Measurements from ENCODE around the gene GFY. TPM values are rescaled to one million over a fixed set of nuclear protein-coding genes. Genes with fewer than 3 reads are reported as not detected.
"Not testable (repeated sequence)": the region's sequence is repeated elsewhere in the genome, so short reads cannot be mapped to it uniquely, and the experiment has no call there.

GFY gene
- total RNA-seq, 2 experiments from 2014 or later: not detected

GRCh38 chr19:49469828-49470614, 44.8 kb downstream of the GFY start:
- Mint-ChIP-seq H3K9me3 (no peaks in the 10 kb centered on the region), H3K27ac (peak overlapping the region; percentile 84), H3K4me1 (ENCODE audit: low read depth) (peaks cover 51% of the 10 kb centered on the region), H3K36me3 (ENCODE audit: low read depth) (peaks cover 7% of the 10 kb centered on the region), H3K27me3 (ENCODE audit: low read depth) (no peaks in the 10 kb centered on the region), H3K4me3 (peak overlapping the region; percentile 29)
- DNase-seq: peak; percentile 90
- CTCF ChIA-PET: interaction anchor here (0.8 to 2.7 kb wide), 16 partner anchors 9 to 356 kb away, joined by 3 to 18 read pairs (median 4); partner anchors contain the start of genes ALDH16A1, LIN7B, PIH1D1 and PTH2
- intact Hi-C loops (cut with micrococcal nuclease): loop anchor here (1.0 to 2.0 kb wide), 6 partner anchors 17 to 244 kb away; partner anchors contain the start of genes ALDH16A1 and KASH5

DNA sequence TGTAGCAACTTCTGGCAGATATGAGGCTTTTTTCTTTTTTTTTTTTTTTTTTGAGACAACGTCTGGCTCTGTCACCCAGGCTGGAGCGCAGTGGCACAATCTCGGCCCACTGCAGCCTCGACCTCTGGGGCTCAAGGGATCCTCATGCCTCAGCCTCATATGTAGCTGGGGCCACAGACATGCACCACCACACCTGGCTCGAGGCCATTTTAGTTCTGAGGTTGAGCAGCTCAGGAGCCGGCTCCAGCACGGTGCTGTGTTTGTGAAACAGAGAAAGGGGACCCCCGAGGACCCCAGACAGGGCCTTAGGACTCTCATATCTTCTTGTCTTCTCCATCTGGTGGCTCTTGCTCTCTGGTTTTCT, 45.4 kb downstream of the GFY start:
- peaks cover 7% of the 10 kb centered on the region for H3K36me3 Mint-ChIP-seq (ENCODE audit: low read depth)
- peak overlapping the region; percentile 29 for H3K4me3 Mint-ChIP-seq
- DNase-seq: no peak
- CTCF ChIA-PET: interaction anchor here (0.7 to 2.7 kb wide), 16 partner anchors 8 to 357 kb away, joined by 3 to 18 read pairs (median 4); partner anchors contain the start of genes ALDH16A1, LIN7B, PIH1D1 and PTH2
- intact Hi-C loops (cut with micrococcal nuclease): loop anchor here (1.0 to 2.0 kb wide), 5 partner anchors 17 to 204 kb away; partner anchors contain the start of genes ALDH16A1 and KASH5
- peaks cover 52% of the 10 kb centered on the region for H3K4me1 Mint-ChIP-seq (ENCODE audit: low read depth)
- no peaks in the 10 kb centered on the region for H3K9me3 Mint-ChIP-seq
- no peaks in the 10 kb centered on the region for H3K27me3 Mint-ChIP-seq (ENCODE audit: low read depth)
- H3K27ac Mint-ChIP-seq: peak overlapping the region; percentile 84

DNA sequence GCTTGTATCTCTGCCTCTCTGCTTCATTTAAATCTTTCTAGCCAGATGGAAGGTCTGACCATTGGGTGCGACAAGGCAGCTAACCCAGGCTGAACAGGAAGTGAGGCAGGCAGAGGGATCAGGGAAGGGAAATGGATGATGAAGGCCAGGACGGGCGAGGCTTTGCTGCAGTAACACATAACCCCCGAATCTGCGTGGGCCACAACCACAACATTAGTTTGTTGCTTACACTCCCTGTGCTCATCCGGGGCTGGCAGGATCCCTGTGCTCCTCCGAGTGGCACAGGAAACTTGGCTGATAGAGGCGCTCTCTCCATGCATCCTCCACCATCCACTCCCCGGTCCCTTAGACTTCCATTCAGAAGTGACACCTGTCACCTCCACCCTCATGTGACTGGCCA, 47.7 kb downstream of the GFY start:
- Mint-ChIP-seq H3K9me3 (no peaks in the 10 kb centered on the region), H3K4me1 (ENCODE audit: low read depth) (peaks cover 69% of the 10 kb centered on the region), H3K36me3 (ENCODE audit: low read depth) (peaks cover 12% of the 10 kb centered on the region), H3K27ac (peak overlapping the region; percentile 95), H3K27me3 (ENCODE audit: low read depth) (no peaks in the 10 kb centered on the region), H3K4me3 (peak overlapping the region; percentile 88)
- CTCF ChIA-PET: interaction anchor here (0.5 to 2.2 kb wide), 22 partner anchors 12 to 207 kb away, joined by 3 to 13 read pairs (median 4); partner anchors contain the start of genes ALDH16A1, PIH1D1 and PRRG2
- intact Hi-C loops (cut with micrococcal nuclease): loop anchor here (1.0 kb wide), 1 partner anchor 247 kb away; no protein-coding TSS in a partner anchor
- DNase-seq: peak; percentile 37

GRCh38 chr19:49473501-49473867, 48.3 kb downstream of the GFY start:
- not testable (repeated sequence) for H3K9me3 Mint-ChIP-seq
- peaks cover 68% of the 10 kb centered on the region for H3K4me1 Mint-ChIP-seq (ENCODE audit: low read depth)
- intact Hi-C loops (cut with micrococcal nuclease): loop anchor here (1.0 kb wide), 1 partner anchor 247 kb away; no protein-coding TSS in a partner anchor

GRCh38 chr19:49473868-49474541, 48.8 kb downstream of the GFY start, which contains the start of gene FLT3LG:
Gene FLT3LG, plus strand, starts transcription at chr19:49474215. Its CDS starts 425 bp downstream, at chr19:49474640.
- no peaks in the 10 kb centered on the region for H3K27me3 Mint-ChIP-seq (ENCODE audit: low read depth)
- CTCF ChIA-PET: interaction anchor here (0.6 to 2.2 kb wide), 22 partner anchors 14 to 502 kb away, joined by 3 to 13 read pairs (median 4); partner anchors contain the start of genes ALDH16A1, CD37, PIH1D1 and PRRG2
- H3K9me3 Mint-ChIP-seq: no peaks in the 10 kb centered on the region
- intact Hi-C loops (cut with micrococcal nuclease): loop anchor here (1.0 to 2.0 kb wide), 6 partner anchors 31 to 248 kb away; partner anchors contain the start of gene CD37
- peak within 1 kb of the TSS; percentile 95 for H3K27ac Mint-ChIP-seq
- peak within 1 kb of the TSS; percentile 88 for H3K4me3 Mint-ChIP-seq
- DNase-seq: peak; percentile 89
- H3K4me1 Mint-ChIP-seq (ENCODE audit: low read depth): peaks cover 65% of the 10 kb centered on the region
- H3K36me3 Mint-ChIP-seq (ENCODE audit: low read depth): peaks cover 11% of the 10 kb centered on the region

More at GRCh38 chr19:49473501-49473867, 48.3 kb downstream of the GFY start:
- not testable (repeated sequence) for DNase-seq; H3K27me3 Mint-ChIP-seq (ENCODE audit: low read depth)
- peaks cover 12% of the 10 kb centered on the region for H3K36me3 Mint-ChIP-seq (ENCODE audit: low read depth)
- H3K4me3 Mint-ChIP-seq: peak overlapping the region; percentile 88
- H3K27ac Mint-ChIP-seq: peak overlapping the region; percentile 95
- CTCF ChIA-PET: interaction anchor here (0.6 to 2.2 kb wide), 23 partner anchors 14 to 502 kb away, joined by 3 to 13 read pairs (median 4); partner anchors contain the start of genes ALDH16A1, CD37, PIH1D1 and PRRG2

GRCh38 chr19:49474542-49474924, 49.3 kb downstream of the GFY start:
- Mint-ChIP-seq H3K27me3 (ENCODE audit: low read depth) (no peaks in the 10 kb centered on the region), H3K36me3 (ENCODE audit: low read depth) (peaks cover 9% of the 10 kb centered on the region), H3K27ac (peak overlapping the region; percentile 95), H3K9me3 (no peaks in the 10 kb centered on the region), H3K4me3 (peak overlapping the region; percentile 88), H3K4me1 (ENCODE audit: low read depth) (peaks cover 61% of the 10 kb centered on the region)
- no peak for DNase-seq
- intact Hi-C loops (cut with micrococcal nuclease): loop anchor here (1.0 to 2.0 kb wide), 5 partner anchors 31 to 204 kb away; partner anchors contain the start of gene CD37
- CTCF ChIA-PET: interaction anchor here (0.6 kb wide), 2 partner anchors 72 to 153 kb away, joined by 4 read pairs; no protein-coding TSS in a partner anchor

DNA sequence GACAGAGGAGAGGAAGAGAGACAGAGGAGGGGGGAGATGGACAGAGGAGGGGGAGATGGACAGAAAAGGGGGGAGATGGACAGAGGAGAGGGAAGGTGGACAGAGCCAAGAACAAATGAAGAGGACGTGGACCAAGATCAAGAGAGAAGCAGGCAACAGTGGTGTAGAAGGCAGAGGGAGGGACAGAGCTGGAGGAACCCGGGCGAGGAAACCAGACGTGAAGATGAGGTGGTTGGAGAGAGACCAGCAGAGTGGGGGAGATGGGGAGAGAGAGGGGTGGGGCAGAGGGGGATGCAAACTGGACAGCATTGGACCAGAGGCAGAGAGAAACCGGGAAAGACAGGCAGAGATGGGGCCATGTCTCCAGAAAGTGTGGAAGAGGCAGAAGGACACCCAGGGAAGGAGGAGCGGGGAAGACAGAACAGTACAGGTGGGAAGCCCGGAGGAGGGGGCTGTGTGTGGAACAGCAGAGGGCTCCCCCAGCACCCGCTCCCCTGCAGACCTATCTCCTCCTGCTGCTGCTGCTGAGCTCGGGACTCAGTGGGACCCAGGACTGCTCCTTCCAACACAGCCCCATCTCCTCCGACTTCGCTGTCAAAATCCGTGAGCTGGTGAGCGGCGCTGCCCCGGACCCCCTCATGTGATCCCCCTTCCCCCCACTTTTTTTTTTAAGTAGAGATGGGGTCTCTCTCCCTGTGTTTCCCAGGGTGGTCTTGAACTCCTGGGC, 50.2 kb downstream of the GFY start:
- CTCF ChIA-PET: interaction anchor here (0.6 to 2.7 kb wide), 12 partner anchors 10 to 203 kb away, joined by 3 to 17 read pairs (median 4); partner anchors contain the start of genes KASH5, PIH1D1 and RPL13A
- no peaks in the 10 kb centered on the region for H3K9me3 Mint-ChIP-seq
- H3K27me3 Mint-ChIP-seq (ENCODE audit: low read depth): no peaks in the 10 kb centered on the region
- peaks cover 59% of the 10 kb centered on the region for H3K4me1 Mint-ChIP-seq (ENCODE audit: low read depth)
- DNase-seq: peak; percentile 52
- intact Hi-C loops (cut with micrococcal nuclease): loop anchor here (2.0 kb wide), 1 partner anchor 141 kb away; the partner anchor contains the start of gene CD37
- peak overlapping the region; percentile 95 for H3K27ac Mint-ChIP-seq
- H3K36me3 Mint-ChIP-seq (ENCODE audit: low read depth): peaks cover 9% of the 10 kb centered on the region
- H3K4me3 Mint-ChIP-seq: peak overlapping the region; percentile 88

DNA sequence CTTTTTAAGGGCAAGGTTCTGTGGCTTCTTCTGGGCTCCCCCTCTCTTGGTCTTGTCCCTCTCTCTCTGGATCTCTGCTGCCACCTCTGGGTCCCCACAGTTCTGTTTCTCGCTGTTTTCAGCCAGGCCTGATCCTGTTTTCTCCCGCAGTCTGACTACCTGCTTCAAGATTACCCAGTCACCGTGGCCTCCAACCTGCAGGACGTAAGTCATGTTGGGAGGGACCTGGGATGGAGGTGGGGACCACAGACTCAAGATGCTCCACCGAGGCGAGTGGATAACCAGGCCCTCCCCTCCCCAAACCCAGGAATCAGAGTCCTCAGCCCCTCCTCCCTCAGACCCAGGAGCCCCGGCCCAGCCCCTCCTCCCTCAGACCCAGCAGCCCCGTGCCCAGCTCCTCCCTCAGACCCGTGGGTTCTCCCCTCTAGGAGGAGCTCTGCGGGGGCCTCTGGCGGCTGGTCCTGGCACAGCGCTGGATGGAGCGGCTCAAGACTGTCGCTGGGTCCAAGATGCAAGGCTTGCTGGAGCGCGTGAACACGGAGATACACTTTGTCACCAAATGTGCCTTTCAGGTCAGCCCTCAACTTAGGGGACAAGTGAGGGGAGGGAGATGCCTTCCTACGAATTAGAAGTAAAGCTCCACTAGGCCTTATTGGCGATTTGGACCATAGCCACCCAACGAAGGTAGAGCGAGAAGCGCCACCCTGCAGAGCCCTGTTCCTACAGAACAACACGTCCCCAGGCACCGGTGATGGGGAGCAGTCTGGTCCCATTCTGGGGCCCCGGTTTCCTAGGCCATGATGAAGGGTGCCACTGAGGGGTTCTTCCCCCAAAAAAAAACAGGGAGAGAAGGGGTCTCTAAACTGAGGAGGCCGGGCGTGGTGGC, 51.0 kb downstream of the GFY start:
- Mint-ChIP-seq H3K27ac (peak overlapping the region; percentile 95), H3K9me3 (no peaks in the 10 kb centered on the region), H3K4me1 (ENCODE audit: low read depth) (peaks cover 54% of the 10 kb centered on the region), H3K4me3 (peak overlapping the region; percentile 88), H3K36me3 (ENCODE audit: low read depth) (peaks cover 9% of the 10 kb centered on the region), H3K27me3 (ENCODE audit: low read depth) (no peaks in the 10 kb centered on the region)
- intact Hi-C loops (cut with micrococcal nuclease): loop anchor here (1.0 to 2.0 kb wide), 4 partner anchors 11 to 141 kb away; partner anchors contain the start of genes CD37, RPL13A and RPS11
- CTCF ChIA-PET: interaction anchor here (0.6 to 2.7 kb wide), 17 partner anchors 8 to 210 kb away, joined by 3 to 17 read pairs (median 4); partner anchors contain the start of genes KASH5, PIH1D1 and RPL13A
- DNase-seq: peak; percentile 91
